Panc1 (cell line): ENCODE measurements around the gene NFS1. TPM values are rescaled to one million over a fixed set of nuclear protein-coding genes. Genes with fewer than 3 reads are reported as not detected.

Experiments used
- ATAC-seq: fragments of 200-7000 bp; cut with Tn5 transposase; 2 replicates; pipeline ENCODE4 v1.9.1; 2020; ENCODE audit warnings: mild to moderate bottlenecking, moderate library complexity
- BruUV-seq: library from RNA; stranded (reverse); fragments of 400-500 nt; replicated peaks from 2 replicates; lab custom pipeline; 2021; lab: Mats Ljungman, UMichigan
- CTCF ChIA-PET: fragments of 300-600 bp; sonication (Branson Sonifier 250); formaldehyde crosslinking; loops from one replicate; lab custom pipeline; 2022; ENCODE audit warnings: antibody characterized with exemption; lab: Charles Lee
- POLR2A ChIA-PET: fragments of 300-600 bp; sonication (Branson Sonifier 250); formaldehyde crosslinking; loops from one replicate; lab custom pipeline; 2022; ENCODE audit warnings: antibody characterized with exemption; lab: Charles Lee
- DNase-seq: peaks from one replicate; pipeline ENCODE4 v3.0.0-alpha.2; 2010; ENCODE audit warnings: low read depth, low spot score
- H3K27ac ChIP-seq: 2 replicates; pipeline ENCODE4 v1.5.1; 2011; ENCODE audit warnings: mild to moderate bottlenecking, low read length, inconsistent platforms
- H3K27me3 ChIP-seq: fragments of 200-500 bp; sonication (Bioruptor generic); 2 replicates; pipeline ENCODE4 v1.6.0; 2014; ENCODE audit warnings: low read length, inconsistent platforms; ENCODE audit not compliant: control insufficient read depth, insufficient read depth
- H3K36me3 ChIP-seq: fragments of 200-500 bp; sonication (Bioruptor generic); 2 replicates; pipeline ENCODE4 v1.5.1; 2014; ENCODE audit warnings: inconsistent platforms, mild to moderate bottlenecking, low read length, moderate library complexity; ENCODE audit not compliant: control insufficient read depth, insufficient read depth
- H3K4me1 ChIP-seq: 2 replicates; pipeline ENCODE4 v1.5.1; 2011; ENCODE audit warnings: inconsistent platforms, mild to moderate bottlenecking, low read length, moderate library complexity; ENCODE audit not compliant: control insufficient read depth, insufficient read depth
- H3K4me3 ChIP-seq, 2 experiments: 2 replicates each; pipeline ENCODE4 v1.5.1; 2011 to 2012; ENCODE audit warnings: low read depth in 2 of 2, low read length in 2 of 2, mild to moderate bottlenecking in 2 of 2, inconsistent platforms in 1 of 2, moderate library complexity in 1 of 2
- H3K9me3 ChIP-seq: fragments of 200-500 bp; sonication (Bioruptor generic); 2 replicates; pipeline ENCODE4 v1.5.1; 2014; ENCODE audit warnings: low read depth, mild to moderate bottlenecking, inconsistent platforms, low read length, moderate library complexity; ENCODE audit not compliant: control insufficient read depth, insufficient read depth
- POLR2AphosphoS5 ChIP-seq: IDR thresholded peaks from 2 replicates; pipeline ENCODE4 v1.6.1; 2012; ENCODE audit warnings: mild to moderate bottlenecking, low read depth, low read length, moderate library complexity
- SIN3A ChIP-seq: IDR thresholded peaks from 2 replicates; pipeline ENCODE4 v1.6.1; 2012; ENCODE audit warnings: low read depth, mild to moderate bottlenecking, low read length, moderate library complexity, borderline replicate concordance; ENCODE audit not compliant: insufficient read depth
- TCF7L2 ChIP-seq: IDR thresholded peaks from 2 replicates; pipeline ENCODE4 v1.6.1; 2011; ENCODE audit warnings: mild to moderate bottlenecking, low read depth, low read length, inconsistent platforms
- in situ Hi-C: cut with HindIII; loops from 2 replicates; pipeline ENCODE4 v1.10.0; 2016; ENCODE audit warnings: low sequenced_read_pairs, low pct_unique_long_range_greater_than_20kb
- intact Hi-C: fragments of 100-400 bp; cut with micrococcal nuclease; formaldehyde crosslinking; loops from one replicate; pipeline ENCODE4 v1.10.0; 2022; ENCODE audit not compliant: unreplicated experiment
- total RNA-seq: library from RNA; stranded (reverse); gene quantifications from one replicate; pipeline ENCODE4 v1.2.1, GENCODE V29; 2021; ENCODE audit not compliant: unreplicated experiment
- TF ChIP-seq, protein P1 (sequence below): fragments of 450-650 bp; IDR thresholded peaks from 2 replicates; pipeline ENCODE4 v1.5.1; 2017; ENCODE audit warnings: mild to moderate bottlenecking
- TF ChIP-seq, protein P2 (sequence below), 2 experiments: IDR thresholded peaks; 2 replicates each; pipeline ENCODE4 v1.6.1; 2011 to 2012; ENCODE audit warnings: low read depth in 2 of 2, control low read depth in 1 of 2, low read length in 1 of 2, mild to moderate bottlenecking in 1 of 2, moderate library complexity in 1 of 2; ENCODE audit not compliant: insufficient read depth in 1 of 2

Gene NFS1
- total RNA-seq, 1 experiment from 2014 or later, result 44.9 TPM

DNA sequence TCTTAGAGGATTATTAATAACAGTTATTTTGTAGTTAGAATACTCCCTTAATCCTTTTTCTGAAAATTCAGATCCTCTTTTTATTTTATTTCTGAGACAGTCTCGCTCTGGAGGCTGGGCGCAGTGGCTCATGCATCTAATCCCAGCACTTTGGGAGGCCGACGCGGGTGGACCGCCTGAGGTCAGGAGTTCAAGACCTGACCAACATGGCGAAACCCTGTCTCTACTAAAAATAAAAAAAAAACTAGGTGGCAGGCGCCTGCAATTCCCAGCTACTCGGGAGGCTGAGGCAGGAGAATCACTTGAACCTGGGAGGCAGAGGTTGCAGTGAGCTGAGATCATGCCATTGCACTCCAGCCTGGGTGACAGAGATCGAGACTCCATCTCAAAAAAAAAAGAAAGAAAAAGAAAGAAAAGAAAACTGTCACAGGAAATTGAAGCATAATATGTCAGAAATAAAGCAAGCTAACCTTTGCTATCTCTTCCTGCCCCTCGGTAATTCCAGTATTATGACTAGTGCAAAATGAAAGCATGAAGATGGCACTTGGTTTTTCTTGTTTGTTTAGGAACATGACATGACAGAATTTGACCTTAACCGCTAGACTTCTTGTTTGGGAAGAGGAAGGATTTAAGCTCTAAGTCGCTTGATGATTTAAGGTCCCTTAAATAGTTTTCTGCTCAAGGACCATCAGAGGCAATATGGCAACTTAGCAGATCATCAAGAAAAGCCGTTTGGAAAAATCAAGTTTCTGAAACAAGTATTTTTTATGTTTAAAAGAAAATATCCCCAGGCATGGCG, 44.7 kb upstream of the NFS1 start:
- peaks cover 25% of the 10 kb centered on the region for H3K36me3 ChIP-seq
- H3K4me1 ChIP-seq, result peaks cover 18% of the 10 kb centered on the region
- H3K27ac ChIP-seq, result peak overlapping the region; percentile 100
- ATAC-seq, result no peak
- TF ChIP-seq SIN3A, result no peak
- TF ChIP-seq TCF7L2, result no peak
- TF ChIP-seq, protein P1, sequence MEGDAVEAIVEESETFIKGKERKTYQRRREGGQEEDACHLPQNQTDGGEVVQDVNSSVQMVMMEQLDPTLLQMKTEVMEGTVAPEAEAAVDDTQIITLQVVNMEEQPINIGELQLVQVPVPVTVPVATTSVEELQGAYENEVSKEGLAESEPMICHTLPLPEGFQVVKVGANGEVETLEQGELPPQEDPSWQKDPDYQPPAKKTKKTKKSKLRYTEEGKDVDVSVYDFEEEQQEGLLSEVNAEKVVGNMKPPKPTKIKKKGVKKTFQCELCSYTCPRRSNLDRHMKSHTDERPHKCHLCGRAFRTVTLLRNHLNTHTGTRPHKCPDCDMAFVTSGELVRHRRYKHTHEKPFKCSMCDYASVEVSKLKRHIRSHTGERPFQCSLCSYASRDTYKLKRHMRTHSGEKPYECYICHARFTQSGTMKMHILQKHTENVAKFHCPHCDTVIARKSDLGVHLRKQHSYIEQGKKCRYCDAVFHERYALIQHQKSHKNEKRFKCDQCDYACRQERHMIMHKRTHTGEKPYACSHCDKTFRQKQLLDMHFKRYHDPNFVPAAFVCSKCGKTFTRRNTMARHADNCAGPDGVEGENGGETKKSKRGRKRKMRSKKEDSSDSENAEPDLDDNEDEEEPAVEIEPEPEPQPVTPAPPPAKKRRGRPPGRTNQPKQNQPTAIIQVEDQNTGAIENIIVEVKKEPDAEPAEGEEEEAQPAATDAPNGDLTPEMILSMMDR, result no peak
- TF ChIP-seq, protein P2, sequence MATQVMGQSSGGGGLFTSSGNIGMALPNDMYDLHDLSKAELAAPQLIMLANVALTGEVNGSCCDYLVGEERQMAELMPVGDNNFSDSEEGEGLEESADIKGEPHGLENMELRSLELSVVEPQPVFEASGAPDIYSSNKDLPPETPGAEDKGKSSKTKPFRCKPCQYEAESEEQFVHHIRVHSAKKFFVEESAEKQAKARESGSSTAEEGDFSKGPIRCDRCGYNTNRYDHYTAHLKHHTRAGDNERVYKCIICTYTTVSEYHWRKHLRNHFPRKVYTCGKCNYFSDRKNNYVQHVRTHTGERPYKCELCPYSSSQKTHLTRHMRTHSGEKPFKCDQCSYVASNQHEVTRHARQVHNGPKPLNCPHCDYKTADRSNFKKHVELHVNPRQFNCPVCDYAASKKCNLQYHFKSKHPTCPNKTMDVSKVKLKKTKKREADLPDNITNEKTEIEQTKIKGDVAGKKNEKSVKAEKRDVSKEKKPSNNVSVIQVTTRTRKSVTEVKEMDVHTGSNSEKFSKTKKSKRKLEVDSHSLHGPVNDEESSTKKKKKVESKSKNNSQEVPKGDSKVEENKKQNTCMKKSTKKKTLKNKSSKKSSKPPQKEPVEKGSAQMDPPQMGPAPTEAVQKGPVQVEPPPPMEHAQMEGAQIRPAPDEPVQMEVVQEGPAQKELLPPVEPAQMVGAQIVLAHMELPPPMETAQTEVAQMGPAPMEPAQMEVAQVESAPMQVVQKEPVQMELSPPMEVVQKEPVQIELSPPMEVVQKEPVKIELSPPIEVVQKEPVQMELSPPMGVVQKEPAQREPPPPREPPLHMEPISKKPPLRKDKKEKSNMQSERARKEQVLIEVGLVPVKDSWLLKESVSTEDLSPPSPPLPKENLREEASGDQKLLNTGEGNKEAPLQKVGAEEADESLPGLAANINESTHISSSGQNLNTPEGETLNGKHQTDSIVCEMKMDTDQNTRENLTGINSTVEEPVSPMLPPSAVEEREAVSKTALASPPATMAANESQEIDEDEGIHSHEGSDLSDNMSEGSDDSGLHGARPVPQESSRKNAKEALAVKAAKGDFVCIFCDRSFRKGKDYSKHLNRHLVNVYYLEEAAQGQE (IDR thresholded peaks at IDR 0.05; ENCODE audit: insufficient read depth in 1 of 2, low read depth in 2 of 2, low read length in 1 of 2), result no peak
- TF ChIP-seq POLR2AphosphoS5, result no peak
- BruUV-seq, result no TSS peak
- POLR2A ChIA-PET, result interaction anchor here (0.6 to 0.7 kb wide), 3 partner anchors 15 to 141 kb away, joined by 3 to 8 read pairs (median 4); partner anchors contain the start of genes NFS1 and ROMO1
- in situ Hi-C loops, result no loop called here
- H3K9me3 ChIP-seq, result no peaks in the 10 kb centered on the region
- no peak for DNase-seq
- peak overlapping the region in 1 of 2 experiments; percentile 91; a peak in 2 of 4 replicates for H3K4me3 ChIP-seq
- intact Hi-C loops, result loop anchor here (5.0 kb wide), 1 partner anchor 138 kb away; no protein-coding TSS in a partner anchor
- no peaks in the 10 kb centered on the region for H3K27me3 ChIP-seq
- CTCF ChIA-PET, result interaction anchor here (0.6 kb wide), 1 partner anchor 28 kb away, joined by 3 read pairs; the partner anchor contains the start of gene PHF20

DNA sequence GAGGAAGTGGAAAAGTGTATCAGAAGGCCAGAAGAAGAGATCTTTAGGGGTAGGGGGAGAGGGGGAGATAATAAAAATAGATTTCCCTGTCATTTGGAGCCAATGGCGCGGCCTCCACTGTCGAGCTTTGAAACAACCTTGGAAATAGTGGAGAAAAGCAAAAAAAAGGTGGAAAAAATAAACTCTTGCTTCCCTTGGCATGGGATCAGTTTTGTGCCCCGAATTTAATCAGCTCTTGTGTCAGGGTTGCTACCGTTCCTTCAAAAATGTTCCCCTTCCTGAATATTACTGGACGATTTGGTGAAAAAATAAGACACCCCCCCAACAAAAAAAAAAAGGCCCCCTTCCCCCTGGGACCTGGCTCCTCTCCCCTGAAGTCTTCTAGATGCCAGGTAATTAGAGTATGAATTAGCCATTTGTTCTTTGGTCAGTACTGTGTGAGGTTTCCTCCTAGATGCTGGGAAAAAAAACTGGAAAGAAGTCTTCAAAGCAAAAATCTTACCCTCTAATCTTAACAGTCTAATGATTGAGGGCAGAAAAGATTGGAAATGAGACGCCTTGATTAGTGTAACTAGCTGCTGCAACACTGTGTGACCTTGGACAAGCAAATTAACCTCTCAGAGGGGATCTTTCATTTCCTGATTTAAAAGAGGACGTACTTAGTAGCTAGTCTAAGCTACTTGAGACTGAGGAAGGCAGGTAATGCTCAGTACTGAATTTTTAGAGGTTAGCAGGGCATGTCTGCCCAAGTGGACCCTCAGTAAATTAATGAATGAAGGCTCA, 43.8 kb upstream of the NFS1 start:
- ChIA-PET POLR2A (interaction anchor here (0.5 to 1.8 kb wide), 11 partner anchors 10 to 212 kb away, joined by 3 to 34 read pairs (median 4); partner anchors contain the start of genes NFS1, PHF20, ROMO1 and SCAND1), CTCF (interaction anchor here (0.5 to 1.4 kb wide), 2 partner anchors 64 to 141 kb away, joined by 3 read pairs; no protein-coding TSS in a partner anchor)
- Histone ChIP-seq H3K4me3 (peak overlapping the region; percentile 90 to 91), H3K4me1 (peaks cover 21% of the 10 kb centered on the region), H3K9me3 (no peaks in the 10 kb centered on the region), H3K27ac (peak overlapping the region; percentile 100), H3K36me3 (peaks cover 34% of the 10 kb centered on the region), H3K27me3 (no peaks in the 10 kb centered on the region)
- in situ Hi-C loops (no loop called here), intact Hi-C loops (loop anchor here (5.0 kb wide), 1 partner anchor 139 kb away; no protein-coding TSS in a partner anchor)
- no peak for DNase-seq
- TF ChIP-seq, protein P1, result no peak
- TF ChIP-seq SIN3A (no peak), TCF7L2 (no peak), POLR2AphosphoS5 (no peak; the same call in 1 of the 2 replicates)
- TF ChIP-seq, protein P2 (IDR thresholded peaks at IDR 0.05; ENCODE audit: insufficient read depth in 1 of 2, low read depth in 2 of 2, low read length in 1 of 2), result no peak
- BruUV-seq, result TSS peak; percentile 99
- no peak for ATAC-seq
